ENCODE measurements around the gene LDB2.
A peak's percentile ranks its signal among the peaks of the same experiment; 100 is the strongest.
"Not testable (repeated sequence)": the region's sequence is repeated elsewhere in the genome, so short reads cannot be mapped to it uniquely, and the experiment has no call there.

The LDB2 gene

GRCh38 chr4:16897991-16898827, at the start of gene LDB2:
LDB2 (minus strand) TSS chr4:16898645.
- no peak for DNase-seq (ENCODE audit: low read depth in 1 of 2, low spot score in 1 of 2)

- no peak for DNase-seq (ENCODE audit: low read depth in 1 of 2, low spot score in 1 of 2)
Measured at GRCh38 chr4:16942491-16942890, 44.0 kb upstream of the LDB2 start.

GRCh38 chr4:16939178-16939577, 40.7 kb upstream of the LDB2 start:
- no peak for DNase-seq (ENCODE audit: low read depth in 1 of 2, low spot score in 1 of 2)

- DNase-seq (ENCODE audit: low read depth in 1 of 2, low spot score in 1 of 2) = no peak
Measured at GRCh38 chr4:16938512-16939040, 40.1 kb upstream of the LDB2 start.

- DNase-seq (ENCODE audit: low read depth in 1 of 2, low spot score in 1 of 2) = no peak
Measured at GRCh38 chr4:16931339-16932305, 33.2 kb upstream of the LDB2 start.

GRCh38 chr4:16926214-16926613, 27.8 kb upstream of the LDB2 start:
- no peak for DNase-seq (ENCODE audit: low read depth in 1 of 2, low spot score in 1 of 2)

- DNase-seq (ENCODE audit: low read depth in 1 of 2, low spot score in 1 of 2) = not testable (repeated sequence)
Measured at GRCh38 chr4:16918716-16919115, 20.3 kb upstream of the LDB2 start.

GRCh38 chr4:16916719-16917337, 18.4 kb upstream of the LDB2 start:
- DNase-seq (ENCODE audit: low read depth in 1 of 2, low spot score in 1 of 2) = peak; percentile 44 to 68

- no peak for DNase-seq (ENCODE audit: low read depth in 1 of 2, low spot score in 1 of 2)
Measured at GRCh38 chr4:16916031-16916430, 17.6 kb upstream of the LDB2 start.

- DNase-seq (ENCODE audit: low read depth in 1 of 2, low spot score in 1 of 2) = no peak
Measured at GRCh38 chr4:16914208-16914607, 15.8 kb upstream of the LDB2 start.

GRCh38 chr4:16912896-16913295, 14.5 kb upstream of the LDB2 start:
- no peak for DNase-seq (ENCODE audit: low read depth in 1 of 2, low spot score in 1 of 2)

GRCh38 chr4:16909281-16909680, 10.8 kb upstream of the LDB2 start:
- no peak for DNase-seq (ENCODE audit: low read depth in 1 of 2, low spot score in 1 of 2)

- no peak for DNase-seq (ENCODE audit: low read depth in 1 of 2, low spot score in 1 of 2)
Measured at GRCh38 chr4:16908377-16909021, 10.1 kb upstream of the LDB2 start.

- DNase-seq (ENCODE audit: low read depth in 1 of 2, low spot score in 1 of 2) = no peak
Measured at GRCh38 chr4:16900325-16900724, 1.9 kb upstream of the LDB2 start.

- no peak for DNase-seq (ENCODE audit: low read depth in 1 of 2, low spot score in 1 of 2)
Measured at GRCh38 chr4:16896881-16897750, 1.3 kb downstream of the LDB2 start.

GRCh38 chr4:16894406-16894805, 4.0 kb downstream of the LDB2 start:
- no peak for DNase-seq (ENCODE audit: low read depth in 1 of 2, low spot score in 1 of 2)

GRCh38 chr4:16893141-16893651, 5.2 kb downstream of the LDB2 start:
- DNase-seq (ENCODE audit: low read depth in 1 of 2, low spot score in 1 of 2) = no peak

- no peak for DNase-seq (ENCODE audit: low read depth in 1 of 2, low spot score in 1 of 2)
Measured at GRCh38 chr4:16890651-16891050, 7.8 kb downstream of the LDB2 start.

GRCh38 chr4:16889945-16890344, 8.5 kb downstream of the LDB2 start:
- no peak for DNase-seq (ENCODE audit: low read depth in 1 of 2, low spot score in 1 of 2)

- no peak for DNase-seq (ENCODE audit: low read depth in 1 of 2, low spot score in 1 of 2)
Measured at GRCh38 chr4:16887887-16888286, 10.6 kb downstream of the LDB2 start.
